ENCODE data around the gene ELMO1. TPM values are rescaled to one million over a fixed set of nuclear protein-coding genes. Genes with fewer than 3 reads are reported as not detected.

Gene ELMO1
- total RNA-seq, 1 experiment from 2014 or later, result 1.1 TPM

DNA sequence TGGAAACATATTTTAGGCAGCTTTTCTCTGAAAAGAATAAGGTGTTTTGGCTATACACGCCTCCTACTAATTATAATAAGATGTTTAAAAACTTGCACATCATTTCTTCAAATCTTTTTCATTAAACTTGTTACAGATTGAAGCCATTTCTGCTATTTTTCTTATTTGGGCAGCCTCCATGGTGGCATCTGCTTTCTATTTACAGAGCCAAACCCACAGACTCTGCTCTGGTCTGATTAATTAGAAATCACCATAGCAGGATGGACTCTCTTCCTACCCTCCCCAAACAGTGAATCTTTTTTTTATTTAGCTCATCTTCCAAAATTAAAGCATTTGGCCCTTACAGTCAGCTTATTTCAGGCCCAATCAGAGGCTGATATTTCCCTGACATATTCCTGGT is 638.6 kb downstream of the ELMO1 start (continued):
- TF ChIP-seq, protein P1, sequence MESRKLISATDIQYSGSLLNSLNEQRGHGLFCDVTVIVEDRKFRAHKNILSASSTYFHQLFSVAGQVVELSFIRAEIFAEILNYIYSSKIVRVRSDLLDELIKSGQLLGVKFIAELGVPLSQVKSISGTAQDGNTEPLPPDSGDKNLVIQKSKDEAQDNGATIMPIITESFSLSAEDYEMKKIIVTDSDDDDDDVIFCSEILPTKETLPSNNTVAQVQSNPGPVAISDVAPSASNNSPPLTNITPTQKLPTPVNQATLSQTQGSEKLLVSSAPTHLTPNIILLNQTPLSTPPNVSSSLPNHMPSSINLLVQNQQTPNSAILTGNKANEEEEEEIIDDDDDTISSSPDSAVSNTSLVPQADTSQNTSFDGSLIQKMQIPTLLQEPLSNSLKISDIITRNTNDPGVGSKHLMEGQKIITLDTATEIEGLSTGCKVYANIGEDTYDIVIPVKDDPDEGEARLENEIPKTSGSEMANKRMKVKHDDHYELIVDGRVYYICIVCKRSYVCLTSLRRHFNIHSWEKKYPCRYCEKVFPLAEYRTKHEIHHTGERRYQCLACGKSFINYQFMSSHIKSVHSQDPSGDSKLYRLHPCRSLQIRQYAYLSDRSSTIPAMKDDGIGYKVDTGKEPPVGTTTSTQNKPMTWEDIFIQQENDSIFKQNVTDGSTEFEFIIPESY (IDR thresholded peaks at IDR 0.05; ENCODE audit: extremely low read depth, insufficient replicate concordance, low read length), result no peak
- TF ChIP-seq CEBPB (IDR thresholded peaks at IDR 0.05; ENCODE audit: low read depth) (no peak), FOSL1 (IDR thresholded peaks at IDR 0.05; ENCODE audit: low read depth) (no peak), JUND (IDR thresholded peaks at IDR 0.05) (no peak), SRF (IDR thresholded peaks at IDR 0.05; ENCODE audit: low read depth) (no peak), SIN3A (IDR thresholded peaks at IDR 0.05; ENCODE audit: low read depth) (no peak), YY1 (IDR thresholded peaks at IDR 0.05; ENCODE audit: extremely low read depth, insufficient replicate concordance, low read depth, low read length) (no peak), ZNF274 (IDR thresholded peaks at IDR 0.05; ENCODE audit: low read depth, low read length) (no peak)

DNA sequence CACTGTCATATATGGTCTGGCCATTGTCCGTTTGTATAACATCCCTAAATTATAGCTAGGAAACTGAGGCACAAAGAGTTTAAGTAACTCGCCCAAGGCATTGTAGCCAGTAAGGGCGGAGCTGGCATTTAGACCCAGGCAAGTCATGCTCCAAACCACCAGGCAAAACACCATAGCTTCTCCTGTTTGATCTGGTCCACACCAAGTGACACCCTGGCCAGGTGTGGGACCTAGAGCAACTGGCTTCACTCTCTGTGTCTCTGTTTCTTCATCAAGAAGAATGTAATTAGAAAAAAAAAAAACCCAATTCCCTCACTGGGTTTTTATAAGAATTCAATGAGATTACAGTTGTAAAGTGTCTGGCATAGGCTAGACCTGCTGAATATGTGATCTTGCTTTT is 639.2 kb downstream of the ELMO1 start:
- Histone ChIP-seq H3K4me3 (replicated peaks in 1 of 2; ENCODE audit: low read depth in 1 of 2, low read length in 2 of 2) (no peak overlapping the region), H3K4me2 (ENCODE audit: low read length) (no peak overlapping the region), H2AFZ (ENCODE audit: low read depth, low read length, poor library complexity, severe bottlenecking) (no peak overlapping the region), H4K20me1 (ENCODE audit: insufficient read depth) (no peaks in the 10 kb centered on the region), H3K9me3 (ENCODE audit: control insufficient read depth in 1 of 2, insufficient read depth in 1 of 2, low read depth in 1 of 2, low read length in 2 of 2) (no peaks in the 10 kb centered on the region), H3K9me2 (ENCODE audit: insufficient read depth) (no peaks in the 10 kb centered on the region), H3K27ac (ENCODE audit: low read depth, low read length) (no peak overlapping the region), H3K4me1 (ENCODE audit: control insufficient read depth in 1 of 2, insufficient read depth in 2 of 2, low read length in 2 of 2) (no peaks in the 10 kb centered on the region), H3K79me2 (ENCODE audit: insufficient read depth, low read length) (no peaks in the 10 kb centered on the region), H3K27me3 (ENCODE audit: insufficient read depth, low read length) (no peaks in the 10 kb centered on the region), H3K9ac (ENCODE audit: low read length) (no peak overlapping the region), H3K36me3 (ENCODE audit: control insufficient read depth in 1 of 2, insufficient read depth in 2 of 2, low read length in 2 of 2) (no peaks in the 10 kb centered on the region)
- ChIA-PET CTCF (no interaction called here), POLR2A (no interaction called here), RAD21 (ENCODE audit: low non-redundant PET in 1 of 2, low total read pairs in 2 of 2, uncharacterized antibody in 2 of 2, unreplicated experiment in 2 of 2) (no interaction called here)
- BruUV-seq (replicated peaks), result no TSS peak
- intact Hi-C loops (cut with micrococcal nuclease), result no loop called here
- no peak for TF ChIP-seq FOSL1 (IDR thresholded peaks at IDR 0.05; ENCODE audit: low read depth)
- no peak for TF ChIP-seq TCF7L2 (IDR thresholded peaks at IDR 0.05; ENCODE audit: borderline replicate concordance, extremely low read depth, insufficient read depth, insufficient read length)
- no peak for TF ChIP-seq EZH2phosphoT487 (IDR thresholded peaks at IDR 0.05; ENCODE audit: borderline replicate concordance)
- TF ChIP-seq, protein P2, sequence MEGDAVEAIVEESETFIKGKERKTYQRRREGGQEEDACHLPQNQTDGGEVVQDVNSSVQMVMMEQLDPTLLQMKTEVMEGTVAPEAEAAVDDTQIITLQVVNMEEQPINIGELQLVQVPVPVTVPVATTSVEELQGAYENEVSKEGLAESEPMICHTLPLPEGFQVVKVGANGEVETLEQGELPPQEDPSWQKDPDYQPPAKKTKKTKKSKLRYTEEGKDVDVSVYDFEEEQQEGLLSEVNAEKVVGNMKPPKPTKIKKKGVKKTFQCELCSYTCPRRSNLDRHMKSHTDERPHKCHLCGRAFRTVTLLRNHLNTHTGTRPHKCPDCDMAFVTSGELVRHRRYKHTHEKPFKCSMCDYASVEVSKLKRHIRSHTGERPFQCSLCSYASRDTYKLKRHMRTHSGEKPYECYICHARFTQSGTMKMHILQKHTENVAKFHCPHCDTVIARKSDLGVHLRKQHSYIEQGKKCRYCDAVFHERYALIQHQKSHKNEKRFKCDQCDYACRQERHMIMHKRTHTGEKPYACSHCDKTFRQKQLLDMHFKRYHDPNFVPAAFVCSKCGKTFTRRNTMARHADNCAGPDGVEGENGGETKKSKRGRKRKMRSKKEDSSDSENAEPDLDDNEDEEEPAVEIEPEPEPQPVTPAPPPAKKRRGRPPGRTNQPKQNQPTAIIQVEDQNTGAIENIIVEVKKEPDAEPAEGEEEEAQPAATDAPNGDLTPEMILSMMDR (IDR thresholded peaks at IDR 0.05 in 2 of 3, conservative IDR thresholded peaks at IDR 0.05 in 1 of 3; ENCODE audit: borderline replicate concordance in 1 of 3, insufficient read depth in 1 of 3, low read depth in 2 of 3, low read length in 2 of 3), result no peak
- no peak for TF ChIP-seq ELF1 (IDR thresholded peaks at IDR 0.05; ENCODE audit: borderline replicate concordance, low read depth)
- TF ChIP-seq CEBPB (IDR thresholded peaks at IDR 0.05; ENCODE audit: low read depth), result no peak
- TF ChIP-seq YY1 (IDR thresholded peaks at IDR 0.05; ENCODE audit: extremely low read depth, insufficient replicate concordance, low read depth, low read length), result no peak
- no peak for TF ChIP-seq EGR1 (IDR thresholded peaks at IDR 0.05; ENCODE audit: low read depth)
- no peak for TF ChIP-seq CBX3 (IDR thresholded peaks at IDR 0.05; ENCODE audit: low read depth)
- no peak for TF ChIP-seq SIN3A (IDR thresholded peaks at IDR 0.05; ENCODE audit: low read depth)
- no peak for TF ChIP-seq ZNF274 (IDR thresholded peaks at IDR 0.05; ENCODE audit: low read depth, low read length)
- no peak for TF ChIP-seq POLR2A (IDR thresholded peaks at IDR 0.05; ENCODE audit: borderline replicate concordance, extremely low read depth, insufficient read depth, insufficient read length)
- DNase-seq (ENCODE audit: low read depth, low spot score), result no peak
- no peak for ATAC-seq
